Measurements from ENCODE around the gene SZRD1. TPM values are rescaled to one million over a fixed set of nuclear protein-coding genes. Genes with fewer than 3 reads are reported as not detected.

The SZRD1 gene
- total and polyA plus RNA-seq, 4 donors: 14.2 to 44.3 (median 25.0) TPM

DNA sequence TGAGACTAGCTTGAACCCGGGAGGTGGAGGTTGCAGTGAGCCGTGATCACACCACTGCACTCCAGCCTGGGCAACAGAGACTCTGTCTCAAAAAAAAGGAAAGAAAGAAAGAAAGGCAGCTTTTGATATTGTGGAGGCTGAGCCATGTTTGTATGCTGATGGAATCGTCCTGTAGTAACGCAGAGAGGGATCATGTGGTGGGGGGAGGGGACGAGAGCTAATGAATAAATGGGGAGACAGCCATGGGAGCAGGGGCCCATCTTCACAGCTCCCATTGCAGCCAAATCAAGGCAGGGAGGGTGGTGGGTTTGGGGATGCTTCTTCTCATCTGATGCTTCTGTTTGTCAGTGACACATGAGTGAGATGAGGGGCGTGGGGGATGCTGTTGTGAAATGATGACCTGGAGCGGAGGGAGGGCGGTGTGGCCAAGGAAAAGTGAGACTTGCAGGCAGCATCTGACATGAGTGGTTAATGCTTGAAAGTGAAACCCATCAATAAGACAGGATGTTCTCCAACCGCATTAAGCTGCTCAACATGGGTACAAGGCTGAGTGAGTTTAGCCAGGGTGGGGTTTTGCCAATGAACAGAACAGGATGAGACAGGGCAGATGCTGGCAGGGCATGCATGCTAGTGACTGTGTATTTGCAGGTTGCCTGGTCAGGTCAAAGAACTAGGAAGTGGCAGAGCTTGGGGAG, 53.5 kb downstream of the SZRD1 start:
- TF ChIP-seq, protein P1, sequence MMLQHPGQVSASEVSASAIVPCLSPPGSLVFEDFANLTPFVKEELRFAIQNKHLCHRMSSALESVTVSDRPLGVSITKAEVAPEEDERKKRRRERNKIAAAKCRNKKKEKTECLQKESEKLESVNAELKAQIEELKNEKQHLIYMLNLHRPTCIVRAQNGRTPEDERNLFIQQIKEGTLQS (IDR thresholded peaks at IDR 0.05): no peak
- TF ChIP-seq, protein P2, sequence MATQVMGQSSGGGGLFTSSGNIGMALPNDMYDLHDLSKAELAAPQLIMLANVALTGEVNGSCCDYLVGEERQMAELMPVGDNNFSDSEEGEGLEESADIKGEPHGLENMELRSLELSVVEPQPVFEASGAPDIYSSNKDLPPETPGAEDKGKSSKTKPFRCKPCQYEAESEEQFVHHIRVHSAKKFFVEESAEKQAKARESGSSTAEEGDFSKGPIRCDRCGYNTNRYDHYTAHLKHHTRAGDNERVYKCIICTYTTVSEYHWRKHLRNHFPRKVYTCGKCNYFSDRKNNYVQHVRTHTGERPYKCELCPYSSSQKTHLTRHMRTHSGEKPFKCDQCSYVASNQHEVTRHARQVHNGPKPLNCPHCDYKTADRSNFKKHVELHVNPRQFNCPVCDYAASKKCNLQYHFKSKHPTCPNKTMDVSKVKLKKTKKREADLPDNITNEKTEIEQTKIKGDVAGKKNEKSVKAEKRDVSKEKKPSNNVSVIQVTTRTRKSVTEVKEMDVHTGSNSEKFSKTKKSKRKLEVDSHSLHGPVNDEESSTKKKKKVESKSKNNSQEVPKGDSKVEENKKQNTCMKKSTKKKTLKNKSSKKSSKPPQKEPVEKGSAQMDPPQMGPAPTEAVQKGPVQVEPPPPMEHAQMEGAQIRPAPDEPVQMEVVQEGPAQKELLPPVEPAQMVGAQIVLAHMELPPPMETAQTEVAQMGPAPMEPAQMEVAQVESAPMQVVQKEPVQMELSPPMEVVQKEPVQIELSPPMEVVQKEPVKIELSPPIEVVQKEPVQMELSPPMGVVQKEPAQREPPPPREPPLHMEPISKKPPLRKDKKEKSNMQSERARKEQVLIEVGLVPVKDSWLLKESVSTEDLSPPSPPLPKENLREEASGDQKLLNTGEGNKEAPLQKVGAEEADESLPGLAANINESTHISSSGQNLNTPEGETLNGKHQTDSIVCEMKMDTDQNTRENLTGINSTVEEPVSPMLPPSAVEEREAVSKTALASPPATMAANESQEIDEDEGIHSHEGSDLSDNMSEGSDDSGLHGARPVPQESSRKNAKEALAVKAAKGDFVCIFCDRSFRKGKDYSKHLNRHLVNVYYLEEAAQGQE (IDR thresholded peaks at IDR 0.05): no peak
- no peak for TF ChIP-seq YY1 (IDR thresholded peaks at IDR 0.05)
- Histone ChIP-seq H3K27ac (ENCODE audit: low read depth in 1 of 2, low read length in 2 of 2) (no peak overlapping the region), H3K4me3 (ENCODE audit: low read depth in 1 of 3, low read length in 3 of 3) (no peak overlapping the region), H3K27me3 (ENCODE audit: control insufficient read depth in 4 of 4, insufficient read depth in 4 of 4, low read length in 3 of 4) (no peaks in the 10 kb centered on the region), H3K36me3 (ENCODE audit: control insufficient read depth in 4 of 4, insufficient read depth in 3 of 4, low read depth in 1 of 4, low read length in 3 of 4) (no peaks in the 10 kb centered on the region), H3K4me1 (ENCODE audit: control insufficient read depth in 4 of 4, insufficient read depth in 4 of 4, low read length in 3 of 4) (peaks cover 0 to 5% (median 0%) of the 10 kb centered on the region in 4 donors), H3K9me3 (ENCODE audit: control insufficient read depth in 4 of 4, low read length in 3 of 4) (no peaks in the 10 kb centered on the region), H3K9ac (ENCODE audit: low read depth in 1 of 2, low read length in 2 of 2) (no peak overlapping the region)
- no peak for DNase-seq (ENCODE audit: low spot score)
- 79% methylated on average over 9 of the region's 9 CpGs for WGBS

DNA sequence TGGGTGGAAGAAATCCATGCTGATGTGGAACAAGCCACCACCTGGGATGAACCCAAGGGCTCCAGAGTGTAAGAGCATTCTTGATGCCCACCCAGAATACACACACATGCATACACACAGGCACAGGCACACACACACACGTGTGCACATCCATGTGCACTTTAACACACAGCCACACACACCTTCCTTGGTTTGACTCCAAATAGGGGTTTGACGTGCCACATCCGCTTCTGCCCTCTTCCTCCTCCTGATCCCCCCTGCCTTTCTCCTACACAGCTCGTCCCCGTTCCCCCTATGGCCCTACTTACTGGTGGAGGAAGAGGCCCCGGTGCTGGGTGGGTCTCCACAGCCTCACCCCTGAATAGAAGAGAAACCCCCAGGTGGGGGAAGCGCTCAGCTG, 54.2 kb downstream of the SZRD1 start:
- no peak for DNase-seq (ENCODE audit: low spot score)
- no peaks in the 10 kb centered on the region for H3K36me3 ChIP-seq (ENCODE audit: control insufficient read depth in 4 of 4, insufficient read depth in 3 of 4, low read depth in 1 of 4, low read length in 3 of 4)
- 92% methylated on average over 7 of the region's 7 CpGs for WGBS
- H3K27me3 ChIP-seq (ENCODE audit: control insufficient read depth in 4 of 4, insufficient read depth in 4 of 4, low read length in 3 of 4): no peaks in the 10 kb centered on the region
- no peak for TF ChIP-seq SP1 (IDR thresholded peaks at IDR 0.05)
- TF ChIP-seq, protein P3, sequence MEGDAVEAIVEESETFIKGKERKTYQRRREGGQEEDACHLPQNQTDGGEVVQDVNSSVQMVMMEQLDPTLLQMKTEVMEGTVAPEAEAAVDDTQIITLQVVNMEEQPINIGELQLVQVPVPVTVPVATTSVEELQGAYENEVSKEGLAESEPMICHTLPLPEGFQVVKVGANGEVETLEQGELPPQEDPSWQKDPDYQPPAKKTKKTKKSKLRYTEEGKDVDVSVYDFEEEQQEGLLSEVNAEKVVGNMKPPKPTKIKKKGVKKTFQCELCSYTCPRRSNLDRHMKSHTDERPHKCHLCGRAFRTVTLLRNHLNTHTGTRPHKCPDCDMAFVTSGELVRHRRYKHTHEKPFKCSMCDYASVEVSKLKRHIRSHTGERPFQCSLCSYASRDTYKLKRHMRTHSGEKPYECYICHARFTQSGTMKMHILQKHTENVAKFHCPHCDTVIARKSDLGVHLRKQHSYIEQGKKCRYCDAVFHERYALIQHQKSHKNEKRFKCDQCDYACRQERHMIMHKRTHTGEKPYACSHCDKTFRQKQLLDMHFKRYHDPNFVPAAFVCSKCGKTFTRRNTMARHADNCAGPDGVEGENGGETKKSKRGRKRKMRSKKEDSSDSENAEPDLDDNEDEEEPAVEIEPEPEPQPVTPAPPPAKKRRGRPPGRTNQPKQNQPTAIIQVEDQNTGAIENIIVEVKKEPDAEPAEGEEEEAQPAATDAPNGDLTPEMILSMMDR (IDR thresholded peaks at IDR 0.05; ENCODE audit: low read depth, low read length, missing input control): no peak
- TF ChIP-seq YY1 (IDR thresholded peaks at IDR 0.05): no peak
- no peak for TF ChIP-seq TAF1 (conservative IDR thresholded peaks at IDR 0.05)
- TF ChIP-seq GABPA (IDR thresholded peaks at IDR 0.05 in 1 of 2, conservative IDR thresholded peaks at IDR 0.05 in 1 of 2): no peak
- TF ChIP-seq, protein P4, sequence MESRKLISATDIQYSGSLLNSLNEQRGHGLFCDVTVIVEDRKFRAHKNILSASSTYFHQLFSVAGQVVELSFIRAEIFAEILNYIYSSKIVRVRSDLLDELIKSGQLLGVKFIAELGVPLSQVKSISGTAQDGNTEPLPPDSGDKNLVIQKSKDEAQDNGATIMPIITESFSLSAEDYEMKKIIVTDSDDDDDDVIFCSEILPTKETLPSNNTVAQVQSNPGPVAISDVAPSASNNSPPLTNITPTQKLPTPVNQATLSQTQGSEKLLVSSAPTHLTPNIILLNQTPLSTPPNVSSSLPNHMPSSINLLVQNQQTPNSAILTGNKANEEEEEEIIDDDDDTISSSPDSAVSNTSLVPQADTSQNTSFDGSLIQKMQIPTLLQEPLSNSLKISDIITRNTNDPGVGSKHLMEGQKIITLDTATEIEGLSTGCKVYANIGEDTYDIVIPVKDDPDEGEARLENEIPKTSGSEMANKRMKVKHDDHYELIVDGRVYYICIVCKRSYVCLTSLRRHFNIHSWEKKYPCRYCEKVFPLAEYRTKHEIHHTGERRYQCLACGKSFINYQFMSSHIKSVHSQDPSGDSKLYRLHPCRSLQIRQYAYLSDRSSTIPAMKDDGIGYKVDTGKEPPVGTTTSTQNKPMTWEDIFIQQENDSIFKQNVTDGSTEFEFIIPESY (IDR thresholded peaks at IDR 0.05): no peak
- TF ChIP-seq EGR1 (IDR thresholded peaks at IDR 0.05; ENCODE audit: low read depth in 2 of 2): no peak
- no peak for TF ChIP-seq JUND (IDR thresholded peaks at IDR 0.05)
- TF ChIP-seq HNF4G (IDR thresholded peaks at IDR 0.05): no peak
- TF ChIP-seq, protein P1 (IDR thresholded peaks at IDR 0.05): no peak
- TF ChIP-seq FOXA2 (IDR thresholded peaks at IDR 0.05): no peak
- TF ChIP-seq RAD21 (IDR thresholded peaks at IDR 0.05): no peak
- no peak for TF ChIP-seq NR2F2 (IDR thresholded peaks at IDR 0.05)
- TF ChIP-seq FOXA1 (IDR thresholded peaks at IDR 0.05): no peak
- TF ChIP-seq HNF4A (conservative IDR thresholded peaks at IDR 0.05): no peak
- TF ChIP-seq RXRA (IDR thresholded peaks at IDR 0.05): no peak
- TF ChIP-seq, protein P2 (IDR thresholded peaks at IDR 0.05): no peak
- no peaks in the 10 kb centered on the region for H3K9me3 ChIP-seq (ENCODE audit: control insufficient read depth in 4 of 4, low read length in 3 of 4)
- no peak overlapping the region for H3K9ac ChIP-seq (ENCODE audit: low read depth in 1 of 2, low read length in 2 of 2)
- H3K4me1 ChIP-seq (ENCODE audit: control insufficient read depth in 4 of 4, insufficient read depth in 4 of 4, low read length in 3 of 4): peaks cover 0 to 7% (median 0%) of the 10 kb centered on the region in 4 donors
- no peak overlapping the region for H3K27ac ChIP-seq (ENCODE audit: low read depth in 1 of 2, low read length in 2 of 2)
- no peak overlapping the region for H3K4me3 ChIP-seq (ENCODE audit: low read depth in 1 of 3, low read length in 3 of 3)

All from liver (tissue), 9 donors.